Body of pancreas (tissue), 4 donors: ENCODE measurements around the gene E2F1. TPM values are rescaled to one million over a fixed set of nuclear protein-coding genes. Genes with fewer than 3 reads are reported as not detected.

Experiments used
- ATAC-seq: fragments of 150-250 bp; one replicate; pipeline ENCODE4 v1.9.1; 2016
- DNase-seq, 4 donors: peaks; one replicate each; pipeline ENCODE4 v3.0.0-alpha.2; 2019
- H3K27ac ChIP-seq, 4 donors: fragments of 200-600 bp; sonication (generic); 1 replicate in 3 of 4; 2 replicates in 1 of 4; pipeline versions ENCODE4 v1.5.1 to v1.6.1; 2016 to 2019; ENCODE audit warnings: mild to moderate bottlenecking in 1 of 4, mixed read lengths in 1 of 4, moderate library complexity in 1 of 4
- H3K27me3 ChIP-seq, 2 donors: fragments of 200-600 bp; sonication (generic); one replicate each; pipeline ENCODE4 v1.6.0; 2016; ENCODE audit warnings: mild to moderate bottlenecking in 1 of 2
- H3K36me3 ChIP-seq, 2 donors: fragments of 200-600 bp; sonication (generic); replicated peaks in 1 of 2; 2 replicates each; pipeline ENCODE4 v1.5.1; 2016; ENCODE audit warnings: low read depth in 2 of 2; ENCODE audit not compliant: insufficient read depth in 1 of 2
- H3K4me1 ChIP-seq: fragments of 200-600 bp; sonication (generic); one replicate; pipeline ENCODE4 v1.6.0; 2016
- H3K4me3 ChIP-seq, 2 donors: fragments of 200-600 bp; sonication (generic); 1 replicate in 1 of 2; 2 replicates in 1 of 2; pipeline ENCODE4 v1.5.1; 2016 to 2019
- H3K9me3 ChIP-seq, 3 donors: fragments of 200-600 bp; sonication (generic); 1 replicate in 2 of 3; 2 replicates in 1 of 3; pipeline ENCODE4 v1.5.1; 2016
- POLR2A ChIP-seq, 3 donors: fragments of 450-650 bp; IDR thresholded peaks; one replicate each; pipeline ENCODE4 v1.6.1; 2016; ENCODE audit warnings: antibody characterized with exemption in 3 of 3, mild to moderate bottlenecking in 2 of 3
- WGBS, 2 donors: methylation state at CpG; one replicate each; pipeline ENCODE4 v1.1.5; 2017; 5-methylcytosine and 5-hydroxymethylcytosine counted together
- intact Hi-C: fragments of 100-400 bp; cut with DNase I; formaldehyde crosslinking; loops from one replicate; pipeline ENCODE4 v1.15.1; 2023
- total RNA-seq, 2 donors: library from RNA; depleted of rRNA; stranded (reverse); fragments of >200 nt; gene quantifications; one replicate each; pipeline ENCODE4 v1.1.0, GENCODE V29; 2016
- TF ChIP-seq, protein P1 (sequence below), 7 experiments: fragments of 450-650 bp in 4 of 7; fragments of 200-600 bp in 3 of 7; sonication (generic) in 3 of 7; IDR thresholded peaks; one replicate each; pipeline ENCODE4 v1.5.1; 2016 to 2019; ENCODE audit warnings: antibody characterized with exemption in 7 of 7

E2F1 gene
- total RNA-seq, 2 donors from 2014 or later = 0.66 TPM; not detected in 1

DNA sequence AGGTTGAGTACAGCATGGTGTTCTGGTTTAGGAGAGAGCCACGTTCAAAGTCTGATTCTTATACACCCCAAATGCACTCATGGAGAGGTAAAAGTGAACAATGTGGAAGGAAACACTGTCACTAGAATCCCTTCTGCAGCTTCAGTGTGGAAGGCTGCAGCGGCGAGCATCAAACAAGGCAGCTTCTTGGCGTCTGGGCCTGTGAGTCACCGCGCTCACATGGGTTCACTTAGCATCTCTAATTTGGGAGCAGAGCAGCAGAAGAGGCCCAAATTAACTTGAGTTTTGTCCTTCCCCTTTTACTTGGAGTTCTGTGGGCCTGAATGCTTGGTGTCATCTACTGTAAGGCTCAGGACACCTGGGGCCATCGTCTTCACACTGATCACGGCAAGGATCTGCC is 10.9 kb upstream of the E2F1 start:
- TF ChIP-seq, protein P1, sequence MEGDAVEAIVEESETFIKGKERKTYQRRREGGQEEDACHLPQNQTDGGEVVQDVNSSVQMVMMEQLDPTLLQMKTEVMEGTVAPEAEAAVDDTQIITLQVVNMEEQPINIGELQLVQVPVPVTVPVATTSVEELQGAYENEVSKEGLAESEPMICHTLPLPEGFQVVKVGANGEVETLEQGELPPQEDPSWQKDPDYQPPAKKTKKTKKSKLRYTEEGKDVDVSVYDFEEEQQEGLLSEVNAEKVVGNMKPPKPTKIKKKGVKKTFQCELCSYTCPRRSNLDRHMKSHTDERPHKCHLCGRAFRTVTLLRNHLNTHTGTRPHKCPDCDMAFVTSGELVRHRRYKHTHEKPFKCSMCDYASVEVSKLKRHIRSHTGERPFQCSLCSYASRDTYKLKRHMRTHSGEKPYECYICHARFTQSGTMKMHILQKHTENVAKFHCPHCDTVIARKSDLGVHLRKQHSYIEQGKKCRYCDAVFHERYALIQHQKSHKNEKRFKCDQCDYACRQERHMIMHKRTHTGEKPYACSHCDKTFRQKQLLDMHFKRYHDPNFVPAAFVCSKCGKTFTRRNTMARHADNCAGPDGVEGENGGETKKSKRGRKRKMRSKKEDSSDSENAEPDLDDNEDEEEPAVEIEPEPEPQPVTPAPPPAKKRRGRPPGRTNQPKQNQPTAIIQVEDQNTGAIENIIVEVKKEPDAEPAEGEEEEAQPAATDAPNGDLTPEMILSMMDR (IDR thresholded peaks at IDR 0.05) = no peak
- TF ChIP-seq POLR2A (IDR thresholded peaks at IDR 0.05) = no peak
- 66 to 84% methylated on average over 8 of the region's 8 CpGs for WGBS, 2 donors
- H3K27ac ChIP-seq = no peak overlapping the region
- H3K4me3 ChIP-seq = no peak overlapping the region
- no peaks in the 10 kb centered on the region for H3K9me3 ChIP-seq
- no peaks in the 10 kb centered on the region for H3K4me1 ChIP-seq
- no peaks in the 10 kb centered on the region for H3K27me3 ChIP-seq
- intact Hi-C loops = no loop called here
- H3K36me3 ChIP-seq = no peaks in the 10 kb centered on the region
- ATAC-seq = peak; percentile 27
- peak in 1 of 4 donors; percentile 27 for DNase-seq

DNA sequence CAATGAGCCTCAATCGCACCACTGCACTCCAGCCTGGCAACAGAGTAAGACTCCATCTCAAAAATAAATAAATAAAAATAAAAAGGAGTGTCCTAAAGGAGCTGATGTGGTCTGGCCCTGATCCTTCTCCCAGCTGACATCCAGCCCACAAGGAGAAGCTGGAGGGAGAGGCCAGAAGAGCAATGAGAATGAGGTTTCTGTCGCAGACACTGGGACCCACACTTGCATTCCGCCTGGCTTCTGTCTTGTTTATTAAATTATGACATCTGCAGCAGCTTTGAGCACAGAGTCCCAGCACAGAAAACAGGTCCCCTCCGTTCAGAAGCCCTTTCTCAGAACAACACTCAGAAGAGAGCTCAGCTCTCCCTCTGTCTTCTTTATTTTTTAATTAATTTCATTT is 10.3 kb upstream of the E2F1 start:
- H3K4me3 ChIP-seq = no peak overlapping the region
- no peak overlapping the region for H3K27ac ChIP-seq
- H3K27me3 ChIP-seq = no peaks in the 10 kb centered on the region
- intact Hi-C loops = no loop called here
- no peak for DNase-seq
- WGBS, 2 donors = 76 to 85% methylated on average over 4 of the region's 4 CpGs
- H3K36me3 ChIP-seq = no peaks in the 10 kb centered on the region
- no peaks in the 10 kb centered on the region for H3K9me3 ChIP-seq
- TF ChIP-seq POLR2A (IDR thresholded peaks at IDR 0.05) = no peak
- TF ChIP-seq, protein P1 (IDR thresholded peaks at IDR 0.05) = no peak
- no peaks in the 10 kb centered on the region for H3K4me1 ChIP-seq
- ATAC-seq = no peak

DNA sequence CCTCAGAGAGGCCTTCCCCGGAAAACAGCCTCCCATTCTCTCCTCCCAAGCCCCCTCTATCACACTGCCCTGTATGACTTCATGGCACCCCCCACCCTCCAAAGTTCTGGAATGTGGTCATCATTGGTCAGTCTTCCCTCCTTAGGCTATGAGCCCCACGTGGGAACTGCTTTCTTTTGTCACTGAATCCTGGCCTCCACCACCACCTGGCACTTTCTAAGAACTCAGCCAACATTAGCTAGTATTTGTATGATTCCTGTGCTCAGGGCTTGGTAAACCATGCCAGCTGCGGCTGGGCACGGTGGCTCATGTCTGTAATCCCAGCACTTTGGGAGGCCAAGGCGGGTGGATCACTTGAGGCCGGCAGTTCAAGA is 8.4 kb upstream of the E2F1 start:
- 75 to 81% methylated on average over 6 of the region's 6 CpGs for WGBS, 2 donors
- Histone ChIP-seq H3K4me3 (no peak overlapping the region), H3K27ac (no peak overlapping the region), H3K4me1 (no peaks in the 10 kb centered on the region), H3K36me3 (no peaks in the 10 kb centered on the region), H3K9me3 (no peaks in the 10 kb centered on the region), H3K27me3 (no peaks in the 10 kb centered on the region)
- DNase-seq (no peak), ATAC-seq (no peak)
- intact Hi-C loops = no loop called here
- TF ChIP-seq POLR2A (IDR thresholded peaks at IDR 0.05) = no peak
- TF ChIP-seq, protein P1 (IDR thresholded peaks at IDR 0.05) = no peak

DNA sequence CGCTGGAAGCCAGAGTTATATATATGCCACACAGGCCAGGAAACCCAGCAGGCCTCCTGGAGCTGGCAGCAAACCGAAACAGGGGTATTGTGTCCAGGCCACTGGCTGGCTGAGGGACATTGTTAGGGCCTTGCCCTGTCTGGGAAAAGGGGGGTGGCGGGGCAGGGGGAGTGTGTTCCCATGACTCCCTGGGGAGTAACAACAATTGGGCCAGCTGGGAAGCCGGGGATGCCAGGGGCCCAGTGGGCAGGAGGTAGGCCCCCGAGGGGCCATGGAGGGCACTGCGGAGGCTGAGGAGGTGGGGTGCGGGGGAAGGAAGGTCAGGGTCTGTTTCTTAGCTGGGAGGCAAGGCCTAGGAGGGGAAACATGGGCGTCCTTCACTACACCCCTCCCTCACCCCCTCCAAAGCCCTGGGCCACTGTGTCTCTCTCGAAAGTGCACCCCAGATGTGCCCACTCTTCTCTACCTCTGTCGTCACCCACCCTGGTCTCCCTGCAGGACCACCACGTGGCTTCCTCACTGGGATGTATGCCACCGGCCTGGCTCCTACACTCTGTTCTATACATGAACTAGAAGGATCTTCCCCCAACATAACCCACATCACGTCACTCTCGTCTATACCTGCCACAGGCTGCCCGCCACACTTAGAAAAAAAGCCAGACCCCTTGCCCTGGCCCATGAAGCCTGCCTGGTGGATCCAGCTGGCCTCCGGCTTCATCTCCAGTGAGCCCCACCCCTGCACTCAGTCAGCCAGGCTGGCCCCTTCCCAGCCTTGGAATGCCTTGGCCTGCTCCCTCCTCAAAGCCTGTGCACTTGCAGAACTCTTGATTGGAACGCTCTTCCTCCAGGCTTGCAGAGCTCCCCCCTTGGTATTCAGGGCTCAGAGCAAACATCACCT is 7.8 kb upstream of the E2F1 start:
- peaks cover 3% of the 10 kb centered on the region for H3K4me1 ChIP-seq
- H3K4me3 ChIP-seq = no peak overlapping the region
- intact Hi-C loops = no loop called here
- TF ChIP-seq, protein P1 (IDR thresholded peaks at IDR 0.05) = no peak
- TF ChIP-seq POLR2A (IDR thresholded peaks at IDR 0.05) = no peak
- H3K27ac ChIP-seq = no peak overlapping the region
- no peaks in the 10 kb centered on the region for H3K36me3 ChIP-seq
- H3K27me3 ChIP-seq = no peaks in the 10 kb centered on the region
- 77 to 79% methylated on average over 17 of the region's 17 CpGs for WGBS, 2 donors
- DNase-seq = no peak
- no peaks in the 10 kb centered on the region for H3K9me3 ChIP-seq
- no peak for ATAC-seq

DNA sequence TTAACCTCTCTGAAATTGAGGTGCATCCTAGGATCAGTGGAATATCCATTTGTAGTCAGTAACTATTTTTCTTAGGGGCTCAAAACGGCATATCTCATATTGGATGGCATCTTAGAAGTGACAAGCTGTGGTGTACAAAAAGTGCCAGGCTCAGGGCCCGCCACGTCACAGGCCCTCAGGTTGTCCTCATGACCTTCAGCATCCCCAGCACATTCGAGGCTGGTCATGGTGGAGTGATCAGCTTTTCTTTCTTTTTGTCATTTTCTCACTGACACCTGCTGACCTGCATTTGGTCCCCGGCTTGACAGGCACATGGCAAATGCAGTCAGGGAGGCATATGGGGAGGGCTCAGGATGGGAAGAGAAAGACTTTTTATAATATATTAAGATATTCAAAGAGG is 7.1 kb upstream of the E2F1 start:
- Histone ChIP-seq H3K4me3 (no peak overlapping the region), H3K27ac (no peak overlapping the region), H3K9me3 (no peaks in the 10 kb centered on the region), H3K36me3 (no peaks in the 10 kb centered on the region), H3K27me3 (no peaks in the 10 kb centered on the region), H3K4me1 (peaks cover 10% of the 10 kb centered on the region)
- DNase-seq = no peak
- TF ChIP-seq POLR2A (IDR thresholded peaks at IDR 0.05) = no peak
- TF ChIP-seq, protein P1 (IDR thresholded peaks at IDR 0.05) = no peak
- no peak for ATAC-seq
- intact Hi-C loops = no loop called here
- WGBS, 2 donors = 73 to 76% methylated on average over 5 of the region's 5 CpGs
